Heart left ventricle (tissue), 16 donors: Measurements from ENCODE around the gene TMEM184B. TPM values are rescaled to one million over a fixed set of nuclear protein-coding genes. Genes with fewer than 3 reads are reported as not detected.

Experiments
- ATAC-seq, 4 donors: fragments of 200-7000 bp; cut with Tn5 transposase; one replicate each; pipeline ENCODE4 v1.9.1; 2020 to 2022; ENCODE audit warnings: moderate library complexity in 4 of 4, mild to moderate bottlenecking in 3 of 4, moderate number of reproducible peaks in 1 of 4
- DNase-seq, 5 donors: peaks; one replicate each; pipeline ENCODE4 v3.0.0-alpha.2; 2020
- H3K27ac ChIP-seq, 12 donors: fragments of 200-600 bp; sonication (generic) in 4 of 12; one replicate each; pipeline versions ENCODE4 v1.5.0 to v1.8.0; 2016 to 2022; ENCODE audit warnings: mild to moderate bottlenecking in 2 of 12
- H3K27me3 ChIP-seq, 9 donors: fragments of 200-600 bp; sonication (generic) in 2 of 9; one replicate each; pipeline versions ENCODE4 v1.5.1 to v1.8.0; 2016 to 2022; ENCODE audit warnings: mild to moderate bottlenecking in 3 of 9
- H3K36me3 ChIP-seq, 9 donors: fragments of 200-600 bp; sonication (generic) in 2 of 9; one replicate each; pipeline versions ENCODE4 v1.5.0 to v1.8.0; 2018 to 2022; ENCODE audit warnings: mild to moderate bottlenecking in 2 of 9
- H3K4me1 ChIP-seq, 12 donors: fragments of 200-600 bp; sonication (generic) in 4 of 12; one replicate each; pipeline versions ENCODE4 v1.5.0 to v1.8.0; 2016 to 2022; ENCODE audit warnings: mild to moderate bottlenecking in 3 of 12
- H3K4me3 ChIP-seq, 12 donors: fragments of 200-600 bp; sonication (generic) in 4 of 12; one replicate each; pipeline versions ENCODE4 v1.5.0 to v1.8.0; 2017 to 2022; ENCODE audit warnings: mild to moderate bottlenecking in 9 of 12, moderate library complexity in 4 of 12
- H3K9me3 ChIP-seq, 12 donors: fragments of 200-600 bp; sonication (generic) in 4 of 12; one replicate each; pipeline versions ENCODE4 v1.5.0 to v1.8.0; 2016 to 2022; ENCODE audit warnings: mild to moderate bottlenecking in 1 of 12
- CTCF ChIP-seq, 12 donors: fragments of 200-600 bp; sonication (generic) in 4 of 12; IDR thresholded peaks; one replicate each; pipeline versions ENCODE4 v1.5.0 to v1.8.0; 2018 to 2022; ENCODE audit warnings: antibody characterized with exemption in 12 of 12, mild to moderate bottlenecking in 5 of 12
- POLR2A ChIP-seq, 2 donors: fragments of 450-650 bp; IDR thresholded peaks; one replicate each; pipeline ENCODE4 v1.6.1; 2017; ENCODE audit warnings: antibody characterized with exemption in 2 of 2, mild to moderate bottlenecking in 2 of 2, moderate library complexity in 2 of 2
- WGBS, 4 donors: extraction: QIAGEN DNeasy Blood & Tissue Kit in 2 of 4; methylation state at CpG; one replicate each; pipeline versions ENCODE4 v1.1.5 to v1.1.7; 2013 to 2018; 5-methylcytosine and 5-hydroxymethylcytosine counted together
- intact Hi-C, 10 donors: fragments of 100-400 bp; cut with DNase I; formaldehyde crosslinking; loops; one replicate each; pipeline versions ENCODE4 v1.11.1 to v1.14.2; 2022
- long read RNA-seq, 3 donors: library from polyadenylated mRNA; unstranded; transcript quantifications; one replicate each; pipeline ENCODE4 v2.0.0, GENCODE V29; 2020 to 2021
- polyA plus RNA-seq, 2 donors: library from polyadenylated mRNA; stranded (reverse); fragments of 200-250 nt; gene quantifications; one replicate each; pipeline ENCODE4 v1.2.3, GENCODE V29; 2013
- total RNA-seq, 9 donors: library from RNA; depleted of rRNA in 2 of 9; stranded (reverse); fragments of >200 nt in 2 of 9; fragmentation: NEBNext Ultra II Directional in 3 of 9; extraction: Animal tissue kit (Norgen Biotek cat#: 25700) in 3 of 9; gene quantifications; one replicate each; pipeline versions ENCODE4 v1.1.0 to v1.2.4, GENCODE V29; 2016 to 2023
- donor health status: ischemic (EF 13 %, LVEDD 7.1; RV severe dilation, severe dysfunction).
- donor health status: healthy with polysubstance abuse.
- donor health status: DM: no; HTN: yes; CAD: no.
- donor health status: DM: no; HTN: no; CAD: no.
- donor health status: ischemic (EF 25% LVEDD 6.9; RV normal size, moderate dysfunction).
- donor health status: ischemic (EF 25% LVEDD 5.7; RV mildly dilated, moderate dysfunction).
- donor health status: healthy.
- donor health status: DM: yes; HTN: yes; CAD: no.
- donor health status: ischemic (EF 35%, LVEDD 5.7; RV mildly dilated, moderate dysfunction).
- donor health status: nonischemic (EF 11% LVEDD 7.7; RV severe dilation, severe dysfunction).
- donor health status: DM: yes; HTN: yes; CAD: no.
- donor health status: PGD.
- donor health status: ischemic (EF 29% LVEDD 5.4; RV normal size, mild dysfunction).
- donor health status: nonischemic (EF 23%, LVEDD 6.1; RV moderate dilation, normal function).

Gene TMEM184B
- total RNA-seq (100 to 1,000 TPM in 1 of 9 donors, 10 to 100 TPM in 8; 37.6 to 103 (median 47.0) TPM), polyA plus RNA-seq (10 to 100 TPM; 19.5 to 54.4 TPM)
- long read RNA-seq, donor 1, full-length matches to known transcripts = 40 of 58 reads
- long read RNA-seq, donor 1, partial matches to known transcripts = 13 of 58 reads
- long read RNA-seq, donor 1, other reads (novel, unspliced or antisense) = 5 of 58 reads
- long read RNA-seq, donor 2, full-length matches to known transcripts = 50 of 100 reads
- long read RNA-seq, donor 2, partial matches to known transcripts = 32 of 100 reads
- long read RNA-seq, donor 2, other reads (novel, unspliced or antisense) = 18 of 100 reads
- long read RNA-seq, donor 3, full-length matches to known transcripts = 25 of 60 reads
- long read RNA-seq, donor 3, partial matches to known transcripts = 24 of 60 reads
- long read RNA-seq, donor 3, other reads (novel, unspliced or antisense) = 11 of 60 reads

GRCh38 chr22:38272373-38273134 is at the start of gene TMEM184B:
Gene TMEM184B (minus strand): TSS chr22:38273010. CDS start chr22:38247961, 25,049 bp downstream.
- intact Hi-C loops = loop anchor here (2.0 to 5.0 kb wide), 5 partner anchors 35 to 70 kb away; partner anchors contain the start of genes CSNK1E (in 4 of the 10) and MAFF (in 1 of the 10)
- Histone ChIP-seq H3K27me3 (no peaks in the 10 kb centered on the region), H3K9me3 (no peaks in the 10 kb centered on the region), H3K4me3 (peak within 1 kb of the TSS; percentile 71 to 100 (median 95)), H3K36me3 (peaks cover 0 to 4% (median 0%) of the 10 kb centered on the region in 9 donors), H3K4me1 (peaks cover 3 to 58% (median 47%) of the 10 kb centered on the region in 12 donors), H3K27ac (peak within 1 kb of the TSS; percentile 92 to 99 (median 98))
- peak; percentile 76 to 92 (median 86) for DNase-seq
- ATAC-seq = peak; percentile 43 to 95 (median 90)
- WGBS, 4 donors = 0 to 1% (median 0%) methylated on average over 12 to 97 of the region's 97 CpGs
- TF ChIP-seq POLR2A (IDR thresholded peaks at IDR 0.05) = peak; percentile 69 to 94
- peak in 1 of 12 donors; percentile 6 for TF ChIP-seq CTCF (IDR thresholded peaks at IDR 0.05)

- Histone ChIP-seq H3K4me3 (no peak overlapping the region), H3K9me3 (no peaks in the 10 kb centered on the region), H3K36me3 (no peaks in the 10 kb centered on the region), H3K27ac (no peak overlapping the region), H3K4me1 (peaks cover 3 to 21% (median 14%) of the 10 kb centered on the region in 12 donors), H3K27me3 (no peaks in the 10 kb centered on the region)
- 90 to 94% (median 92%) methylated on average over 11 of the region's 11 CpGs for WGBS, 4 donors
- intact Hi-C loops = loop anchor here in 1 of 10 donors (10.0 kb wide), 1 partner anchor 246 kb away; no protein-coding TSS in a partner anchor
- DNase-seq = no peak
- ATAC-seq = no peak
- TF ChIP-seq POLR2A (IDR thresholded peaks at IDR 0.05) = no peak
- no peak for TF ChIP-seq CTCF (IDR thresholded peaks at IDR 0.05)
Measured at GRCh38 chr22:38320605-38321402, 48.0 kb upstream of the TMEM184B start.

- DNase-seq (no peak), ATAC-seq (no peak)
- H3K27me3 ChIP-seq = no peaks in the 10 kb centered on the region
- no peaks in the 10 kb centered on the region for H3K9me3 ChIP-seq
- H3K27ac ChIP-seq = peak overlapping the region in 11 of 12 donors; percentile 85 to 98 (median 96)
- H3K4me1 ChIP-seq = peaks cover 4 to 38% (median 28%) of the 10 kb centered on the region in 12 donors
- H3K4me3 ChIP-seq = no peak overlapping the region
- 88 to 93% (median 89%) methylated on average over 14 of the region's 14 CpGs for WGBS, 4 donors
- H3K36me3 ChIP-seq = no peaks in the 10 kb centered on the region
- intact Hi-C loops = loop anchor here in 4 of 10 donors (5.0 kb wide), 3 partner anchors 47 to 142 kb away; partner anchors contain the start of gene TMEM184B (in 3 of the 4)
- TF ChIP-seq CTCF (IDR thresholded peaks at IDR 0.05) (no peak), POLR2A (IDR thresholded peaks at IDR 0.05) (no peak)
Measured at GRCh38 chr22:38318792-38319773, 46.3 kb upstream of the TMEM184B start.
